ENCODE measurements around the gene BCL2L11.

BCL2L11 gene

GRCh38 chr2:111148225-111148873, 27.6 kb downstream of the BCL2L11 start:
- TF ChIP-seq CTCF (IDR thresholded peaks at IDR 0.05; ENCODE audit: control insufficient read depth, insufficient read depth, low read depth, low read length, missing control alignments), result no peak
- no peak overlapping the region for H3K4me3 ChIP-seq (ENCODE audit: control insufficient read depth, low read depth, low read length)
- no peak for DNase-seq (ENCODE audit: low read depth)

- no peak for TF ChIP-seq CTCF (IDR thresholded peaks at IDR 0.05; ENCODE audit: control insufficient read depth, insufficient read depth, low read depth, low read length, missing control alignments)
- no peak overlapping the region for H3K4me3 ChIP-seq (ENCODE audit: control insufficient read depth, low read depth, low read length)
- no peak for DNase-seq (ENCODE audit: low read depth)
Measured at GRCh38 chr2:111148925-111149324, 28.2 kb downstream of the BCL2L11 start.

- DNase-seq (ENCODE audit: low read depth), result no peak
- no peak for TF ChIP-seq CTCF (IDR thresholded peaks at IDR 0.05; ENCODE audit: control insufficient read depth, insufficient read depth, low read depth, low read length, missing control alignments)
- H3K4me3 ChIP-seq (ENCODE audit: control insufficient read depth, low read depth, low read length), result no peak overlapping the region
Measured at GRCh38 chr2:111149882-111150455, 29.3 kb downstream of the BCL2L11 start.

GRCh38 chr2:111154758-111155157, 34.0 kb downstream of the BCL2L11 start:
- no peak for TF ChIP-seq CTCF (IDR thresholded peaks at IDR 0.05; ENCODE audit: control insufficient read depth, insufficient read depth, low read depth, low read length, missing control alignments)
- no peak overlapping the region for H3K4me3 ChIP-seq (ENCODE audit: control insufficient read depth, low read depth, low read length)
- no peak for DNase-seq (ENCODE audit: low read depth)

GRCh38 chr2:111155610-111156009, 34.9 kb downstream of the BCL2L11 start:
- H3K4me3 ChIP-seq (ENCODE audit: control insufficient read depth, low read depth, low read length), result no peak overlapping the region
- no peak for TF ChIP-seq CTCF (IDR thresholded peaks at IDR 0.05; ENCODE audit: control insufficient read depth, insufficient read depth, low read depth, low read length, missing control alignments)
- DNase-seq (ENCODE audit: low read depth), result no peak

GRCh38 chr2:111156529-111156928, 35.8 kb downstream of the BCL2L11 start:
- no peak for TF ChIP-seq CTCF (IDR thresholded peaks at IDR 0.05; ENCODE audit: control insufficient read depth, insufficient read depth, low read depth, low read length, missing control alignments)
- H3K4me3 ChIP-seq (ENCODE audit: control insufficient read depth, low read depth, low read length), result no peak overlapping the region
- DNase-seq (ENCODE audit: low read depth), result no peak

Data from AG09309 (cell line).